HEK293 (cell line): ENCODE data around the gene VLDLR.

Source experiments
- REST ChIP-seq: fragments of 450-650 bp; formaldehyde crosslinking; IDR thresholded peaks from 2 replicates; pipeline ENCODE4 v1.5.1; 2016; ENCODE audit warnings: missing biosample characterization, missing genetic modification characterization
- TCF7L2 ChIP-seq: IDR thresholded peaks from 2 replicates; pipeline ENCODE4 v1.6.1; 2011; ENCODE audit warnings: low read depth, mild to moderate bottlenecking, inconsistent platforms, low read length, moderate library complexity, borderline replicate concordance
- ZNF513 ChIP-seq: fragments of 450-650 bp; IDR thresholded peaks from 2 replicates; pipeline ENCODE4 v1.5.1; 2018; ENCODE audit warnings: missing biosample characterization, missing genetic modification characterization

GRCh38 chr9:2616692-2617377 lies 4.8 kb upstream of the VLDLR start:
- TF ChIP-seq REST (no peak), ZNF513 (tag by site-specific recombination) (no peak), TCF7L2 (no peak)
